HG03060 (cell line): ENCODE measurements around the gene TCERG1L.
"Not testable (repeated sequence)": the region's sequence is repeated elsewhere in the genome, so short reads cannot be mapped to it uniquely, and the experiment has no call there.

Experiments used
- ATAC-seq: cut with Tn5 transposase; IDR thresholded peaks from one replicate; pipeline ENCODE4 v1.9.1; 2021; ENCODE audit warnings: low read depth, moderate number of reproducible peaks; ENCODE audit not compliant: unreplicated experiment

TCERG1L gene

DNA sequence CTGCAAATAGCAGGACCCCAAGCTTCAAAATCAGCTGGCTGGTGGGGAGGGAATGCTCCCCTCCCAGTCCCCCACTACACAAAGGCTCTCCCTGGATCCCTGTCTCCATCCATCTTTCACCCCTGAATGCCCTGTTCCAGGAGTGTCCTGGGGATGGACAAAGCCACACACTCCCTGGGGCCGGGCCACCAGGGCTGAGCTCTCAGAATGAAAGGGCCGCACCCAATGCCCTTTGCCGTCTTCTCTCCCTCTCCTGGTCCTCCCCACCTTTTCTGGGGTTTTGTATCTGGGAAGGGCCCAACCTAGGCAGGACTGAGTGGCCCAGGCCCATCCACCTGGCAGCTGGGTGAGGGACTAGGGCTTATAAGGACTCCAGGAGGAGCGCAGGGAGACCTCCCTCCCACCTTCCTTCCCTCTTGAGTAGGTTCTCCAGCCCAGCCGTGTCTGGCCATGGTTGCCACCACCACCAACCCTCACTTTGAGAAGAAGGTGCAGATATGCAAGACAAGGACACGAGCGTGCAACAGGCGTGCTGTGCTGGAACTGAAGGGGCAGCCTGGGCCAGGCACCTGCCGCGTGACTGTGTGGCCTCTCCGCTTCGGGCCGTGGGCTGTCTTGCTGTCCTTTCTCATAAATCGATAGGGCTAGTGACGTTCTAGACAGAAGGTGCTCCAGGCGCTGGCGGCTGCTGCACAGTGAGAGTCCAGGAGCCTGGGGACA lies 157.1 kb downstream of the TCERG1L start:
- ATAC-seq = no peak

DNA sequence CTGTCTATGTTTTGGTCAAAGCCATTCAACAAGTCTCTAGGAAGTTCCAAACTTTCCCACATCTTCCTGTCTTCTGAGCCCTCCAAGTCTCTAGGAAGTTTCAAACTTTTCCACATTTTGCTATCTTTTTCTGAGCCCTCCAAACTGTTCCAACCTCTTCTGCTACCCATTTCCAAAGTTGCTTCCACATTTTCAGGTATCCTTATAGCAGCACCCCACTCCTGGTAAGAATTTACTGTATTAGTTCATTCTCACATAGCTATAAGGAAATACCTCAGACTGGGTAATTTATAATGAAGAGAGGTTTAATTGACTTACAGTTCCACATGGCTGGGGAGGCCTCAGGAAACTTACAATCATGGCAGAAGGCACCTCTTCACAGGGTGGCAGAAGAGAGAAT lies 159.1 kb downstream of the TCERG1L start:
- not testable (repeated sequence) for ATAC-seq

DNA sequence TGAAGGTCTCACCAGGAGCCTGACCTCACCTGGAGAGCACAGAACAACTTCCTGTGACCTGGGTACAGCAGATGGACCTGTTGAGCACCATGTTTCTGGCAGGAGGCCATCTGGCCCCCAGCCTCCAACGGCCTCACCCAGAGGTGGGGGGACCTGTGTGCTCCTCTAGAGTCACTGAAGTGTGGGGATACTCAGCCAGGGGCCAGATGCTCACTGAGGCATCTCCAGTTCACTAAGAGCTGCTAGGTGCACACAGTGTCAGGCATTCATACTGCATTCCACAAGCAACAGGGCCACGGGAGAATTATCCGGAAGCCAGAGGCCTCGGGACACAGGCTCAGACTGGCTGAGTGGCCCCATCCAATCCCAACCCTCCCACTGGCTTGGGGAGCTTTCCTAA lies 161.4 kb downstream of the TCERG1L start:
- no peak for ATAC-seq

DNA sequence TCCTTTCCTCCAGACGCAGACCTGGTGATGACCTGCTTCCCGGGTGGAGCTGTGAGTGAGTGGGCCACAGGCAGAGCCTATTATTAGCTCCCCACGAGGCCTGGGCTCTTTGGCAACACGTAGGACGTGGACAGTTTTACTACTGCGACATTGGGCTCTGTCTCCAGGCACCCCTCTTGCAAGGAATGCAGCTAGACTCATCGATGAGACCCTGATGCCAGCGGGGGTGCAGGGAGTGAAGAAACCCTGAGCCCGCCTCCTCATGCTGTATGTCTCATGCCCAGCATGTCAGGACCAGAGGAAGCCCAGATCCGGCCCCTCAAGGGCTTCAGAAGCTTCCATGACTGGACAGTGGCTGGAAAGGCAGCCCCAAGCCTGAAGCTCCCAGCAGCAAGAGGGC lies 161.9 kb downstream of the TCERG1L start:
- ATAC-seq = no peak

DNA sequence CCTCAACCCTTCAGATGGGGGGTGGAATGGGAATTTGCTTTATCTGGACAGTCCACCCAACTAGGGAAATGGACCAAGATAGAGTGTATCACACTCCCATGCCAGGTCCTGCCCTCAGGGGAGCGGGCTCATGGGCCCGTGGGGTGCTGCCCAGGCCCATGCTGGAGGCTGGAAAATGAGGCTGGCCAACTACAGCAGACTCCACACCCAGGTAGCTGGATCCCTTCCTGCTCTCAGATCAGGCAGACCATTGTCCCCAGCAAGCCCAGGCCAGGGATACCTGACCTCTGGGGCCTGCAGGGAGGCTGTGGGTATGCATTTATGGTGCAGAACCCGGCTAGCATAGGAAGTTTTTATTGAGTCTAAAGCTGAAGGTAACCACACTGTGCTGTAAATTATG lies 162.4 kb downstream of the TCERG1L start:
- ATAC-seq = no peak

DNA sequence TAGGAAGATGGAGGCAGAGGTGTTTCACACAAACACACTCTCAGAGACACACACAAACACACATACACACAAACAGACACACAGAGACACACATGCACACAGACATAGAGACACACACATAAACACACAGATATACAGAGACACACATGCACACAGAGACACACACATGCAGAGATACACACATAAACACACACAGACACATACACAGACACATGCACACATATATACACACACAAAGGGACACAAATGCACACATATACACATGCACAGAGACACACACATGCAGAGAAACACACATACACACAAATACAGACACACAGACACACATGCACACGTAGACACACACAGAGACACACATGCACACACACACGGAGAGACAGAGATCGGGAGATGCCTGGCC lies 163.3 kb downstream of the TCERG1L start:
- no peak for ATAC-seq

DNA sequence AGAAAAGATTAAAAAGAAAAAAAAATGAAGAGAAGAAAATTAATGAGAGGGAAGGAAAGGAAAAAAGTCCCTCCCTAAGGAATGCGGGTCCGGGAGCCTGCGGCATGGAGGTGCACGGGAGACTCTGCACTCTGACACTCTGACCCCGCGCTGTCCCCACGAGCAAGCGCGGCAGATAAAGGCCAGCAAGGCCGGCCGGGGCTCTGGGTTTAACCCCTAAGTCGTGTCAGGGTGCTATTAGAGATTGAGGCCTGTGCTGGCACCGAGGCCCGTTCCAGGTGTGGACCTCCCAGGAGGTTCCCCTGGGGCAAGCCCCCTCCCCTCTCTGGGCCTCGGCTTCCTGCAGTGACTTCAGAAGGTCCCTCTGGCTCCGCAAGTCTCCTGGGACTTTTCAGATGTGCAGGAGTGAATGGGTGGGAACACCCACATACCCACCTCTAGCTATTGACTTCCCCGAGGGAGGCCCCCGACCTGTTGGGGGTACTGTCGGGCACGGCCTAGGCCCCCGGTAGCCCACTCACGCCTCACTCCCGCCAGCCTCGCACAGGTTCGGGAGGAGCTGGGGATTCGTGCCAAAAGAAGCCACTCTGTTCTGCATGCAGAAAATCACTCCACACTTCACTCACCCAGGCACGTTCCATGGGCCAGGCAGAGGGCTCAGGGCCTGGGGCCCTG lies 164.1 kb downstream of the TCERG1L start:
- ATAC-seq = no peak

DNA sequence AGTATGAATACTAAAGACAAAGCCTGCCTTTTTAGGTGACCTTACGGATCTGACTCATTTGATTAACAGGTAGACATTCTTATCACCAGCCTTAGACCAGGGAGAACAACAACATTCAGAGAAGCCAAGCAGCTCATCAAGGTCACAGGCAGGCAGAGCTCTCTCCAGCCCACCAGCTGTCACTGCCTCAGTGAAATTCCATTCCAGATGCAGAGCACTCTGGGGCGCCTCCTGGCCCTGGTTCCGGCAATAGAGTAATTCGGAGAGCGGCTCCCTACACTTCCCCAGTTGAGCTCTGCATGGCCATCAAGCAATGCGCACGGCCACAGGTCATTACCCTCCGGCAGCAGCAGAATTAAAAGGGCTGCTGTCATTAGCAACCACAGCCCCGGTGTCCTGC lies 164.7 kb downstream of the TCERG1L start:
- no peak for ATAC-seq

DNA sequence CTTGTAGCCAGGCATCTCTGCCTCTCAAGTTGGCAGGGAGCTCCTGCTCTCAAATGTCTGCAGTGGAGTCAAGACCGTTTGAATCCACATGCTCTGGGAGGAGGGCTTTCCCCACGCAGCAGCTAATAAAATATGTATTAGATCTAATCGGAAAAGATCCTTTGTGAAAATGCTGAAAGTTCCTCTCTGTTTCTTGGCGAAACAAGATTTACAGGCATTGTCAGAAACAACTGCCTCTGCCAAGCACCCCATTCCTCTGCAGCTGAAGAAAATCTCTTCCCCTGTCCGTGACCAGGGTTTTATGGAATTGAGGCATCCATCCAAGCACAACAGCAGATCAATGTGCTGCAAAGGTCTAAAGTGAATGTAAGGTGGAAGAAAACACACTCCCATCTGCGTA lies 165.8 kb downstream of the TCERG1L start:
- no peak for ATAC-seq

DNA sequence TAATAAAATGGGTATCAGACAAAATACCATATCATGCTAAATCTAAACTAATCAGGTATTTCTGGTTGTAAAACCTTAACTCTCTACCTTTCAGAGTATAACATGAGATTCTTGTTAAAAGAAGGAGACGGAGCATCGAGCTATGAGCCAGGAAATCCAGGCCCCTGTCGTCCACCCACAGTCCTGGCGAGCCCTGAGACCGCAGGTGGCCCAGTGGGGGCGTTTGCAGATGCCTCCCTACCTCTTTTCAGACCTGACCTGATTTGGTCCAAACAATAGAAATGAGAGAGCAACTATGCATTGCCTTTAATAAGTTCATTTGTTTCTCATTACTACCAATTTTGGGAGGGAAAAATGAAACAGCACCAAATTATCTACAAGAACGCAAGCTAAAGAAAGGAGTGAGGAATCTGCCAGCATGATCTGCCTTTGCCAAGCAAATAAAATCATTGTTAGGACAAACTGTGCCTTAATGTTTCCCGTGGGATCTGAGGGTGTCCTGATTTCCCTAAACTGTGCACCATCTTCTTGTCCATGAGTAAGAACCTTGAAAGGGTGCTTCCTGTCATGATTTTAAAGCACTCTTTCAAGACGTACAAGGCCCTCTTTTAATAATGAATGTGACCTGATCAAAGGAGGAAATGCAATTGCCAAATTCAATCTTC lies 166.7 kb downstream of the TCERG1L start:
- no peak for ATAC-seq

DNA sequence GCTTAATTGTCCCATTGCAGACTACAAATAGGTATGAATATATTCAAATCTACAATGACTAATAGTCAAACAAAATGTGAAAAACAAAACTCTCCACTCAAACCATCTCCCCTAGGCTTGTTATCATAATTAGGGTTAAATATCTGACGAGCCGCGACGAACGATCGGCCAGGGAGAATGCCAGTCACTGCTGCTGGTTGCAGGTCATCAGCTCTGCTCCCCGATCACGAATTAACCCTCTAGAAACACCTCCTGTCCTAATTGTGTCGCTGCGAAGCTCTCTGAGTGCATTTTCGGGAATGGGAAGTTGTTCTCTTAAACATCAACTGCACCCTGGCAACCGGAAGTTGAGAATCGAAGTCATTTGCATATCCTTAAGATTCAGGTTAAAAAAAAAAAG lies 167.3 kb downstream of the TCERG1L start:
- ATAC-seq = no peak

DNA sequence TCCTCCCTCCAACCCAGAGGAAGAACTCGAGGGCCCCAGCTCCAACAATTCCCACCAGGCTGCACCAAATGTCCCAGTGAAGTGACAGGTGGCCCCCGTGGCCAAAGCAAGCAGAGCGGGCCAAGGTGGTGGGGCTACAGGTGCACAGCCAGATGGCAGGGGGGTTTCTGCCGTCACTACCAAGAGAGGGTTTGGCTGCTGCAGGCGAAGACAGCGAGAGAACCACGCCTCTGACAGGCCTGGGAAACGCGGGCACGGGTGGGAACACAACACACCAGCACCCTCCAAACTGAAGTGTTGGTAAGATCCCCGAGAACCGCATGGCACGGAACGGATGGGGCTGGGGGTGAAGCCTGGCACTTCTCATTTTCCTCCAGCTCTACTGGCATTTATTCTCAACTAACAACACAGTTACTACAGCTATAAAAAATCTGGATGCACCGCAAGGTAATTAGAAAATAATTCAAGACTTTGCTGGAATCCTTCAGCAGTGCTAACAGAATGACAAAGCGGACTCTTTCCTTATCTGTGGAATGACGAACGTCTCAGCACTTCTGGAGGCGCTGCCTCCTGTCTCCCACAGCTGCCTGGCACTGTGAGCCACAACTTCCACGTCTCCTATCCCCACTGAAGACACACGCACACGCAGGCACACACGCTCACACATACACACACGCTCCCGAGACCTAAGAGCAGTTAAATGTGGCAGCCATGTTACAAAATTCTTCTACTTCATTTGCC lies 167.9 kb downstream of the TCERG1L start:
- no peak for ATAC-seq

DNA sequence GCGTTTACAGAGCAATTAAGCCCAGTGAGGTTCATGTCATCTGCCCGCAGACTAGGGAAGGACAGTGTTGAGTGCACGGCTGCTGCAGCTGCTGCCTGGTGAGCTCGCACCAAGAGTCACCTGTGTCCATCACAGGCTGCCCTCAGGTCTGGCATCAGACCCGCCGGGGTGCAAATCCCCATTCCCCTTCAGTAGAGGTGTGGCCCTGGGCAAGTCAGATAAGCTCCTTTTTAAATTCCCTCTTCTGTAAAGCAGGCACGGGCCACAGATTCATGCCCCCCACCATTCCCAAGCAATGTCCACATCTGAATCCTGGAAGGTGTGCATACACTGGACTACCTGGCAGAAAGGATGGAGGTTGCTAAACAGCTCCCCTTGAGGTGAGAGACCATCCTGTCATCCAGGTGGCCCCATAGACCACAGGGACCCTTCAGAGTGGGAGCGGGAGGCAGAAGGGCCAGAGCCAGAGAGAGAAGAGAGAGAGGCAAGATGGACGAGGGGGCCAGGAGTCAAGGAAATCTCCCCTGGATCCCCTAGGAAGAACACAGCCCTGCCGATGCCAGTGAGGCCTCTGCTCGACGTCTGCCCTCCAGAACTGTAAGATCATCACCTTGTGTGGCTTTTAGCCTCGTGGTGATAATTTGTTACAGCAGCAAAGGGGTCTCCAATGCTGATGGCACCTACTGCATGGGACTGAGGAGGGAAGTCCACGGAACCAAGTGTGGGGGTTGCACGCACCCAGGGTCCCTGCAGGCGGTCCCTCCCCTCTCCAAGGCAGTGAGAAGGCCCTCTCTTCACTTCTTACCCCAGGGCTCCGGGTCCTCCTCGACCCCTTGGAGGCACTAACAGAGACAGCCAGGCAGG lies 168.8 kb downstream of the TCERG1L start:
- ATAC-seq = no peak

DNA sequence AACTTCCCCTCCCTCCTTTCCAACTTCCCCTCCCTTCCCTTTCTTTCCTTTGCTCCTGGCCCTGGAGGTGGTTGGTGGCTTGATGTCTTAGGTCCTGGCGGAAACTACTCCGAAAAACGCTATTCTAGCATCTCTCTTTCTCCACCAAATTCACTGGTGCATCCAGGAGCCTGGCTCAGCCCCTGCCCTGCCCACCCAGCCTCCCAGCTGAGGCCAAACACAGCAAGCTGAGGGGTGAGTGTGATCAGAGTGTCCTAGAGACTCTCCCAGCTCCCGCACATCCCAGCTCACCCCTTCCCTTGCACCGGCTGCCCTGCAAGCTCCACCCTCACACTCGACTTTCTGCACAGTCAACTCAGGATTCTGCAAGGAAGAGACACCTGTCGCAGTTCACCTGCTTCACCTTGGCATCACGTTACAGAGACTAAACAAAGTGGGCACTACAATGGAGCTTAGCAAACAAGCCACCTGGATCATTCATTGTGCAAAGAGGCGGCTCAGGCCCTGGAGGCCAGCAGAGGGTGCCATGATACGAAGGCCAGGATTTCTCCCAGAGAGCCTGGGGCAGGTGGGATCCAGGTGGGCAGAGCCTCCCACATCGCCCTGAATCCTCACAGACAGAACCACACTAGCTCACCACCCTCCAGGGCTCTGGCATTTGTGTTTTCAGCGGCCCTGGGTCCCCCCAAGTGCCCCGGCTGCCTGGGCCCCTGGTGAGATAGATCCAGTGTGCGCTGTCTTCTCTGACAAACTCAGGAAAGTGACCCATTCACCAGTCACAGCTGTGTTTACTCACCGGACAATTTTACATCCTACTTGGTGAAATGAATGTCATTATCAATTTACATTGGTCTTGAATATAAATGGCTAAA lies 169.6 kb downstream of the TCERG1L start:
- ATAC-seq = no peak

DNA sequence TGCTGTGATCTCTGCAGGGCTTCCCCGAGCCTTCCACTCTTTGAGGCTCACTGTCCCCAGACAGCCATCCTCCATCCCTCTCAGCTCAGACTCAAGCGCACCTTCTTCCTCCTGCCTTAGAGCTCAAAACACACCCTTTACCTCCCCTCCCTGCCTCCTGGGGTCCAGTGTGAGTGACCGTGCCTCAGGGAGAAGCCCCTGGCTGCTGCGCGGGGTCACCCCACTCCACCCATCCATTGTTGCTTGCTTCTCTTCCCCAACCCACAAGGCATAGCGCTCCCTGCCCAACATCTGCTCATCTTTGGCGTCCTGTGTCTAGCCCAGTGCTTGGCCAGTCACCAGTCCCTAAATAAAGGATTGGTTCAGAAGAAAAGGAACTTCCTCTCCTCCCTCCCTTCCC lies 170.3 kb downstream of the TCERG1L start:
- no peak for ATAC-seq

DNA sequence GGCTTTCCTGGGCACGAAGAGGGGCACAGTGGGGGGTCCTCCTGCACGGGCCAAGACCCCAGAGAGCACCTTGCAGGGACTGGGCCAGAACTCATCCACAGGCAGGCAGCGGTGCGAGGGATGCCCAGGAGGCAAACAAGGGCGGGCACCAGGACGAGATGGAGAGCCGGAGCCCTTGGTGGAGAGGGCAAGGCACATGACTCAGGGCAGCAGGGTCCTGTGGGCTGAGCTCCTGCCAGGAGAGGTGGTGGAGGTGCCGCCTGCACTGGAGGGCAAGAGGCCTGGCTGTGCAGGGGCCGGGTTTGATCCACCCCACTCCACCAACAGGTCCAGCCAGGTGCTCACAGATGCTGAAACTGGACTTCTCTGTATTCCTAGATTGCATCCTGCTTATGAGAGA lies 170.9 kb downstream of the TCERG1L start:
- ATAC-seq = no peak

DNA sequence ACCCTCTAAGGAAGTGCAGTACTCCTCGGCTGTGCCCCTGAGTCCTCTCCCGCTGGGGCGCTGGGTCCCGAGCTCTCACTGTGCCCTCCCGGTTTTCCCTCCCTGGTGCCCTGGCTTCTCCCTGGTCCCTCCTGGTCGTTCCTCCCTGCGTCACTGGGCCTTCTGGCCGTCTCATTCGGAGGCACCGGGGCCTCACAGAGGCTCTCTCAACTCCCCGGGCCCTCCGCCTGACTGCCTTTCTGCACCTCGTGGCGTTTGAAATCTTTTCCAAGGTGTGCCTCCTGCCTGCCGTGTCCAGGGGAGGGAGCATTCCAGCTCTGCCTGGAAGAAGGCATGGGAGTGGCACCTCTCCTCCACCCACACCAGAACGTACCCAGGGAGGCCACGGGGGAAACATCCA lies 174.3 kb downstream of the TCERG1L start:
- no peak for ATAC-seq

DNA sequence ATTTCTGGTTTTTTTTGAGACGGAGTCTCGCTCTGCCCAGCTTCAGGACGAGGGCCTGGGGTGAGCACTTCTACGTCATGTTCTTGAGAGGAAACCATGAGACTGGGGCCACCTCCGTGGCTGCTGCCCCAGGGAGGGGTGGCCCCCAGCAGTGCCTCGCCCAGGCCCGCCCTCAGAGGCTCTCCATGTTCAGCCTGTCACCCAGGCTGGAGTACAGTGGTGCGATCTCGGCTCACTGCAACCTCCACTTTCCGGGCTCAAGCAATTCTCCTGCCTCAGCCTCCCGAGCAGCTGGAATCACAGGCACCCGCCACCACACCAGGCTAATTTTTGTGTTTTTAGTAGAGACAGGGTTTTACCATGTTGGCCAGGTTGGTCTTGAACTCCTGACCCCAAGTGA lies 175.2 kb downstream of the TCERG1L start:
- not testable (repeated sequence) for ATAC-seq

DNA sequence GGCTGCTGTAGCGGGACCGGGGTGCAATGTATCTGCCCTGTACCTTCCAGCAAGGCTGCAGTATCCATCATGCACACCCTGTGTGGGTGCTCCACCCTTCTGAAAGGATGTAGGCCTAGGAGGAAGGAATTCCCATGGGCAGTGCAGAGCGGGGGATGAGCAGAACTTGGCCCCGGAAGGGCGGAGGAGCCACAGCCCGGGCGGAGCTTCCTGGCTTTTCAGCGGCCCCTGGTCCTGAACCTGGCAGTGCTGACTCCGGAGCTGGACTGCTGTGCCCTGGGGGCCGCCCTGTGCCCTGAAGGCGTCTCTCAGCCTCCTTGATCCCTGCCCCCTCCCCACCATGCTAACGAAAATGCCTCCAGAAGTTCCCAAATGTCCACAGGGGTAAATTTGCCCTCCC lies 175.8 kb downstream of the TCERG1L start:
- ATAC-seq = no peak
